Measurements from ENCODE around the gene NDUFA8.
"Not testable (repeated sequence)": the region's sequence is repeated elsewhere in the genome, so short reads cannot be mapped to it uniquely, and the experiment has no call there.

NDUFA8 gene

DNA sequence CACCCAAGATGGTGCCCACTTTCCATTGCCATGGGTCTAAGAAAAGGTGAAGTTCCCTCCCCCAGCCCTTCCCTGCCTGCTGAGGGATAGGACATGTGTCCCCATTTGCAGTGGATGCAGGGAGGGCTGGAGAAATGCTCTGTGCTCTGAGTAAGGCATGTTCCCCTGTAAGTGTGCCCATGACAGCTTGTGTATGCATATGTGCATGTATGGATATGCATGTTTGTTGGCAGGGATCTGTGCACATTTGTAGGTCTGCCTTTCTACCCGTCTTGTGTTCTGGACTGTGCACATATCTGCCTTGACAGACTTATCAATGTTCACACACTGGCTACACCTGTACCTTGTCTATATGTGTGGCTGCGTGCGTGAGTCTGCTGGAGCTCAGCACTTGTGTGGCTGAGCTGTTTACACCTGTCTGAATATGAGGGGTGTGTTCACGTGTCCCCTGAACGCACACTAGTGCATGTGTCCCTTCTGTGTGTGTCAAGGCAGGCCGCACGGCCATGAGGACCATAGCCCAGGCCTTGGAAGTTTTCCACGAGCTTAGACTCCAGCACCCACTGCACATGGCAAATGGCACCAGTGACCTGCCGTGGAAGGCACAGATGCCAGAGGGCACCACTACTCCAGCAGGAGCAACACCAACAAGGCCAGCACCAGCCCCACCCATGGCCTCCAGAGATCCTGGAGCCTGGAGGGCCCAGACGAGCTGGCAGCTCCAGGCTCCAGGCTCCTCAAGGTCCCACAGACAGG is 39.1 kb downstream of the NDUFA8 start:
- DNase-seq = no peak

DNA sequence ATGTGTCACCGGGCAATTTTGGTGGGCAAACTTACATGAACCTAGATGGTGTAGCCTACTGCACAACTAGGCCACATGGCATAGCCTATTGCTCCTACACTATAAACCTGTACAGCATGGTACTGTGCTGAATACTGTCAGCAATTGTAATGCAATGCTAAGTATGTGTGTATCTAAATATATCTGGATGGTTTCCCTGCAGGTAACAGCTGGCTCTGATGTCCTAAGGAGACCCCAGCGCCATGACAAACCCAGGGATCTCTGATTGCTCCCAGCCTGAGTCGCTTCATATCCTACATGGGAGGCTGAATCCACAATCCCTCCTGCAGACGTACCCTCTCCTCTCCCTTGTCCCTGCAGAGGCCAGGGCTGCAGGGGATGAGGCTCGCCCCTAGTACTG is 39.9 kb downstream of the NDUFA8 start:
- DNase-seq = no peak

- DNase-seq = no peak
Observed at GRCh38 chr9:122119166-122119521, 40.4 kb downstream of the NDUFA8 start.

GRCh38 chr9:122118343-122119165 is 41.0 kb downstream of the NDUFA8 start:
- DNase-seq = no peak

DNA sequence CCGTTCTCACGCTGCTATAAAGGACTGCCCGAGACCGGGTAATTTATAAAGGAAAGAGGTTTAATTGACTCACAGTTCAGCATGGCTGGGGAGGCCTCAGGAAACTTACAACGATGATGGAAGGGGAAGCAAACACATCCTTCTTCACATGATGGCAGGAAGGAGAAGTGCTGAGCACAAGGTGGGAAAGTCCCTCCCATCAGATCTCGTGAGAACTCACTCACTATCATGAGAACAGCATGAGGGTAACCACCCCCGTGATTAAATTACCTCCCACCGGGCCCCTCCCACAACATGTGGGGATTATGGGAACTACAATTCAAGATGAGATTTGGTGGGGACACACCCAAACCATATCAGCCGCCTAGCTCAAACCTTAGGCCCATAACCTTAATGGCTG is 42.3 kb downstream of the NDUFA8 start:
- not testable (repeated sequence) for DNase-seq

GRCh38 chr9:122116448-122117173 is 43.0 kb downstream of the NDUFA8 start:
- DNase-seq = no peak

DNA sequence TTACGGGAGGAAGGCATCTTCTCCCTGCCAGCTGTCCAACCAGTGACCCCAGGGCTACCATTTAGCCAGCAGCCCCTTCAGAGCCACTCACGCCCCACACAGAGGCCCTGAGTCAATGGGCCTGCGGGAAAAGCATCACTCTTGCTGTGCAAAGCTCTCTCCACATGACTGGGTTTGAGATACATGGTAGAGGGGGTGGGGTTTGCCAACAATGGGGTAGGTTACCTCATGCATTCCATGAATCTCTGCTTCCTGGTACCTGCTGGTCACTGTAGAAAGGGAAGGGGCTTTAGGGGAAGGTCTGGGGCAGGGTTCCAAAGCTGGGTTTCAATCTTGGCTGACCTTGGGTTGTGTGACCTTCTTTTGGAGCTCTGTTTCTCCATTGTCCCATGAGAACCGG is 43.5 kb downstream of the NDUFA8 start:
- no peak for DNase-seq

DNA sequence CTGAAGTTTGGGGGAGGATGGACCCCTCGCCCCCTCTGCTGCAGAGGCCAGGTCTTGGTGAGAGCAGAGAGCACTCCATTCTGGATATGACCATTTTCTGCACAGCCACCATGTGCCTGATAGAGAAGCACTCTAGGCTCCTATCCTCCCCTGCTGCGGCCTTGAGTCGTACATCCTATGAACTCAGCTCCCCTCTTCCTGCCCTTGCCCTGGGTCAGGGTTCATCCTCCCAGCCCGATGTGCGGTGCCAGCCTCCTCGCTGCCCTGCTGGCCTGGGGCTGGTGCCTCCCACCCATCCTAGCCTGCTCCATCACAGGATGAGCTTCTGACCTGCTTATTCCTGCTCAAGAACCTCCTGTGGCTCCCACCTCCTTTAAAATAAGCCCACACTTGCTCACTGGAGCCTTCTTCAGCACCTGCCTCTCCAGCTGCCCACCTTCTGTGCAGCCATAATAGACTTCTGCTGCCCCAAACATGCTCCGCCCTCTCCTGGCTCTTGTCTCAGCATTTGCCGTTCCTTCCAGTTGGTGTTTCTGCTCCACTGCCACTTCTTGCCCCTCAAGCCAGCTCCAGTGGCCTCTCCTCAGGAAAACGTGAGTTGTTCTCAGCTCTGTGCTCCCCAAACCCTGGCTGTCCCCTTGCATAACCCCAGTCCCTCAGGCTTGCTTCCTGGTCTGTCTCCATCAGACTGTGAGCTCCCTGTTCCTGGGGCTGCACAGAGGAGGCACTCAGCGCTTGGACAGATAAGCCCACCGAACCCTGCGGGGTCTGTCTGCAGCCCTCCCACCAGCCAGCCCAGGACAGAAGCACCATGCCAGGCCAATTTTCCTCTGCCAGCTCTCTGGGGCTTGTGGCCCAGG is 44.2 kb downstream of the NDUFA8 start:
- no peak for DNase-seq

GRCh38 chr9:122113574-122113973 is 46.0 kb downstream of the NDUFA8 start:
- no peak for DNase-seq

- DNase-seq = no peak
Observed at GRCh38 chr9:122112238-122112637, 47.3 kb downstream of the NDUFA8 start.

GRCh38 chr9:122111413-122112085 is 48.0 kb downstream of the NDUFA8 start:
- DNase-seq = no peak

- no peak for DNase-seq
Observed at GRCh38 chr9:122110100-122110833, 49.3 kb downstream of the NDUFA8 start.

- no peak for DNase-seq
Observed at GRCh38 chr9:122109035-122109813, 50.4 kb downstream of the NDUFA8 start.

DNA sequence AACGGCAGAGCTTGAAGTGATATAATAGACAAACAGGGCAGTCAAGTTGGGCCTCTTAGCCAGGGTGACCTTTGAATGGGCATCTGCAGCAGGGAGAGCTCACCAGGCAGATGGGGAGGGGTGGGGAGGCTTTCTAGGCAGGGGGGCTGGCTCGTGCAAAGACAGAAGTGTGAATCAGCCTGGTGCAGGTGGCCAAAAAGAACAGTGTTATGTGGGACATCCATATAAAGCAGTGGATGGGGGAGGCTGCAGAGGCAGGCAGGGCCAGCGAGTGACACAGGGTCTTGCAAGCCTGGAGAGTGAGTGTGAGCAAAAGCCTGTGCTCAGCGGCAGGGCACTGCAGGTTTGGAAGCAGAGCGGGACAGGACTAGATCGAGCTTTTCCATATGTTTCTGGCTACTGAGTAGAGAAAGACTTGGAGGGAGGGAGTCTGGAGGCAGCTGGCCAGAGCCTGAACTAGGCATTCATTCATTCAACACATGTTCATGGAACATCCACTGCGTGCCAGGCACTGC is 52.2 kb downstream of the NDUFA8 start:
- DNase-seq = no peak

DNA sequence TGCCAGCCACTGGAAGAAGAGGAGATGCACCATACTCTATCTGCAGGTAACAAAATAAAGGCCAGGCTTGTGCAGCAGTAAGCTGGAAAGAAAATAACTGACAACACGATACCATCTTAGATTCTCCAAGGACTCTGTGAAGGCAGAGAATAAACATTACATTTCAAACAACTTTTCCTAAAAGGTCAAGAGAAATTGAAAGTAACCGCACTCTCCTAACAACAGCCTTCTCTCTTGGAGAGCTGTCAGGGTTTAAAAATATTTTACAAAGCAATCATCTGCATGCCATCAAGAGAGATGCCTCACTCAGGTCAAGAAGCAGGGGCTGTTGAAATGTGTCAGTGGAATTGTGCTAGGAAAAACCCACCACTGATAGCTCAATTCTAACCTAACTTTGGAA is 53.0 kb downstream of the NDUFA8 start:
- DNase-seq = no peak

DNA sequence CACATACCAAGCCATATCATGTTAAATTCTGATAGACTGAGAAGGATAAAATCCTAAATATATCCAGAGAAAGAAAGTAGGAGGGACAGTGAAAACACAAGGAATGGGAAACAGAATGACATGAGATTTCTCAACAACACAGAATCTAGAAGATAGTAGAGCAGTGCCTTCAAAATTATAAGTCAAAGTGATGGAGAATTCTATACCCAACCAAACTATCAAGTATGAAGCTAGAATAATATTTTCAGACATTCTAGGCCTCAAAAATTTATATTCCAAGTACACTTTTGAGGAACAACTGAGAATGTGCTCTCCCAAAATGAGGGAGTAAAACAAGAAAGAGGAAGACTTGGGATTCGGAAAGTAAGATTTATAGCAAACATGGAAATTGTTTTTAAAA is 55.6 kb downstream of the NDUFA8 start:
- no peak for DNase-seq

- DNase-seq = no peak
Observed at GRCh38 chr9:122102156-122102555, 57.4 kb downstream of the NDUFA8 start.

DNA sequence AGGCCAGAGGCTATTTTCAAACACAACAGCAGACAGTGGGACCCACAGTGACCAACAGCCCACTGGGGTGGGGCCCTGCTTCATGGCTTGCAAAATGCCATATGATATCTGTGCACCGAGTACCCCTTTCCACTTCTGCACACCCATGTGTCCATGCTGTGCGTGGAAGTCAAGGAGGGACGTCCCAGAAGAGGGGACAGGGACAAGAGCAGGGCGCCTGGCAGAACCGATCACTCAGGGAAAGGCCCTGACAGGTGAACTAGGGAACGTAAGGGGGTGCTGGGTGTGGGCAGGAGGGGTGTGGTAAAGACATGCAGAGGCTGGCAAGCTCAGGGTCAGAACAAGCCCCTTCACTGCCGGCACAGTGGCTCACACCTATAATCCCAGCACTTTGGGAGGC is 58.8 kb downstream of the NDUFA8 start:
- DNase-seq = no peak

DNA sequence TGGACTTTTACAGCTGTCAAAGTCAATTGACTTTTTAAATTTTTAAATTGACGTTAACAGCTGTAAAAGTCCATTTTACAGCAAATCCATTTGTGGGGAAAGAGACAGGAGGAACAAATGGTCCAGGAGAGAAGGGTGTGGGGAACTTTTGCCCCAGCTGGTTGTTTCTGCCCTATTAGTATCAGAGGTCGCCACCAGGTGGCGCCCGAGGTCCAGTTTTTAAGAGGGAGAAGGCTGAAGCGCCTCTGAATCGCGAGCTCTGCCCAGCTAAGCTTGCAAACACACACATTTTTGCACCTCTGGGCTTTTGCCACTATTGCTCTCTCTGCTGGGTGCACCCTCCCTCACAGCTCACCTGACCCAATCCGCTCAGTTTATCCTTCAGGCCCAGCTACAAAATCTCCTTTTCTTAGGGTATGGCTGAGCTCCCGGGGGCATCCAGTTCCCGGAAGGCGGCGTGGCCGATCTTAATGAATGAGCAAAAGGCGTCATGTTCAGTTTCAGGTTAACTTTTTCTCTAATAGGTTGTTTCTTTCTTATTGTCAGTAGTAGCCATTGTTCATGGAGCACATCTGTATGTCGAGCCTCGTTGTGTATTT is 60.2 kb downstream of the NDUFA8 start:
- peak; percentile 84 for DNase-seq
